Stimulated activated naive B cell treated with anti-CD40 and anti-IgM and Interleukin-4, amounts not matched to agents 10 μg/mL and 1 μg/mL and 100 μg/mL, for 72 hours (primary cell): Measurements from ENCODE around the gene PSME4.
"Not testable (repeated sequence)": the region's sequence is repeated elsewhere in the genome, so short reads cannot be mapped to it uniquely, and the experiment has no call there.

Experiments
- ATAC-seq, 2 donors: fragments of 150-1000 bp; cut with Tn5 transposase; replicated peaks; 2 replicates each; pipeline ENCODE4 v1.10.0; 2021; ENCODE audit warnings: moderate library complexity in 1 of 2
- DNase-seq: peaks from one replicate; pipeline ENCODE4 v3.0.0; 2021
- H3K27ac Mint-ChIP-seq: one replicate; pipeline ENCODE4 v1.8.0; 2022; ENCODE audit warnings: mild to moderate bottlenecking, mixed read lengths
- H3K27me3 Mint-ChIP-seq, 2 donors: one replicate each; pipeline ENCODE4 v1.8.0; 2022; ENCODE audit warnings: mixed read lengths in 2 of 2
- H3K36me3 Mint-ChIP-seq, 2 donors: one replicate each; pipeline ENCODE4 v1.8.0; 2022; ENCODE audit warnings: mixed read lengths in 2 of 2, mild to moderate bottlenecking in 1 of 2
- H3K4me1 Mint-ChIP-seq, 2 donors: one replicate each; pipeline ENCODE4 v1.8.0; 2022; ENCODE audit warnings: mixed read lengths in 2 of 2, mild to moderate bottlenecking in 1 of 2
- H3K4me3 Mint-ChIP-seq, 2 donors: one replicate each; pipeline ENCODE4 v1.8.0; 2022; ENCODE audit warnings: mild to moderate bottlenecking in 2 of 2, mixed read lengths in 2 of 2, moderate library complexity in 1 of 2
- H3K9me3 Mint-ChIP-seq, 2 donors: one replicate each; pipeline ENCODE4 v1.8.0; 2022; ENCODE audit warnings: mixed read lengths in 2 of 2, mild to moderate bottlenecking in 1 of 2

Gene PSME4

GRCh38 chr2:53856272-53856671 lies 114.5 kb downstream of the PSME4 start:
- no peak for DNase-seq
- ATAC-seq: no peak
- peaks cover 26 to 52% of the 10 kb centered on the region in 2 donors for H3K36me3 Mint-ChIP-seq
- H3K4me1 Mint-ChIP-seq: no peaks in the 10 kb centered on the region
- H3K27ac Mint-ChIP-seq: no peak overlapping the region
- no peaks in the 10 kb centered on the region for H3K9me3 Mint-ChIP-seq
- H3K27me3 Mint-ChIP-seq: no peaks in the 10 kb centered on the region
- H3K4me3 Mint-ChIP-seq: no peak overlapping the region

GRCh38 chr2:53854678-53855077 lies 116.1 kb downstream of the PSME4 start:
- H3K4me1 Mint-ChIP-seq: no peaks in the 10 kb centered on the region
- H3K36me3 Mint-ChIP-seq: peaks cover 25 to 43% of the 10 kb centered on the region in 2 donors
- H3K9me3 Mint-ChIP-seq: no peaks in the 10 kb centered on the region
- no peak for ATAC-seq
- H3K4me3 Mint-ChIP-seq: no peak overlapping the region
- H3K27ac Mint-ChIP-seq: peak overlapping the region; percentile 63
- DNase-seq: no peak
- no peaks in the 10 kb centered on the region for H3K27me3 Mint-ChIP-seq

- Mint-ChIP-seq H3K4me1 (no peaks in the 10 kb centered on the region), H3K36me3 (peaks cover 29 to 40% of the 10 kb centered on the region in 2 donors), H3K27ac (no peak overlapping the region), H3K27me3 (no peaks in the 10 kb centered on the region), H3K4me3 (no peak overlapping the region), H3K9me3 (no peaks in the 10 kb centered on the region)
- DNase-seq: no peak
- ATAC-seq: no peak
Measured at GRCh38 chr2:53852532-53852931, 118.3 kb downstream of the PSME4 start.

- not testable (repeated sequence) for H3K4me3 Mint-ChIP-seq, ATAC-seq, H3K27me3 Mint-ChIP-seq, H3K27ac Mint-ChIP-seq, DNase-seq, H3K9me3 Mint-ChIP-seq, H3K4me1 Mint-ChIP-seq
- H3K36me3 Mint-ChIP-seq: peaks cover 25 to 35% of the 10 kb centered on the region in 2 donors
Measured at GRCh38 chr2:53851052-53851757, 119.6 kb downstream of the PSME4 start.

- Mint-ChIP-seq H3K27me3 (no peaks in the 10 kb centered on the region), H3K36me3 (peaks cover 10 to 16% of the 10 kb centered on the region in 2 donors), H3K4me1 (peaks cover 3 to 8% of the 10 kb centered on the region in 2 donors), H3K27ac (no peak overlapping the region), H3K4me3 (no peak overlapping the region), H3K9me3 (peaks cover 0 to 3% of the 10 kb centered on the region in 2 donors)
- ATAC-seq: no peak
- DNase-seq: no peak
Measured at GRCh38 chr2:53848062-53848461, 122.7 kb downstream of the PSME4 start.

- ATAC-seq (no peak), DNase-seq (no peak)
- Mint-ChIP-seq H3K27ac (peak overlapping the region; percentile 49), H3K9me3 (peaks cover 1 to 3% of the 10 kb centered on the region in 2 donors), H3K4me3 (no peak overlapping the region), H3K36me3 (peaks cover 6 to 14% of the 10 kb centered on the region in 2 donors), H3K4me1 (peaks cover 3 to 9% of the 10 kb centered on the region in 2 donors), H3K27me3 (no peaks in the 10 kb centered on the region)
Measured at GRCh38 chr2:53843595-53843994, 127.2 kb downstream of the PSME4 start.

GRCh38 chr2:53842891-53843290 lies 127.9 kb downstream of the PSME4 start:
- peaks cover 1 to 3% of the 10 kb centered on the region in 2 donors for H3K9me3 Mint-ChIP-seq
- no peak for ATAC-seq
- H3K4me3 Mint-ChIP-seq: no peak overlapping the region
- no peak for DNase-seq
- peaks cover 2 to 11% of the 10 kb centered on the region in 2 donors for H3K36me3 Mint-ChIP-seq
- H3K27ac Mint-ChIP-seq: no peak overlapping the region
- H3K4me1 Mint-ChIP-seq: peaks cover 3 to 9% of the 10 kb centered on the region in 2 donors
- H3K27me3 Mint-ChIP-seq: no peaks in the 10 kb centered on the region

- not testable (repeated sequence) for H3K27ac Mint-ChIP-seq, H3K4me1 Mint-ChIP-seq, DNase-seq, H3K9me3 Mint-ChIP-seq, H3K4me3 Mint-ChIP-seq, ATAC-seq, H3K27me3 Mint-ChIP-seq
- H3K36me3 Mint-ChIP-seq: peaks cover 0 to 10% of the 10 kb centered on the region in 2 donors
Measured at GRCh38 chr2:53841651-53842050, 129.1 kb downstream of the PSME4 start.

GRCh38 chr2:53840580-53840979 lies 130.2 kb downstream of the PSME4 start:
- Mint-ChIP-seq H3K27me3 (no peaks in the 10 kb centered on the region), H3K4me1 (peaks cover 3 to 9% of the 10 kb centered on the region in 2 donors), H3K9me3 (peaks cover 1 to 3% of the 10 kb centered on the region in 2 donors), H3K36me3 (peaks cover 5 to 16% of the 10 kb centered on the region in 2 donors), H3K27ac (no peak overlapping the region), H3K4me3 (no peak overlapping the region)
- DNase-seq (no peak), ATAC-seq (no peak)

- H3K4me1 Mint-ChIP-seq, H3K27ac Mint-ChIP-seq, DNase-seq, H3K27me3 Mint-ChIP-seq, H3K4me3 Mint-ChIP-seq, H3K9me3 Mint-ChIP-seq, ATAC-seq: not testable (repeated sequence)
- H3K36me3 Mint-ChIP-seq: peaks cover 36 to 67% of the 10 kb centered on the region in 2 donors
Measured at GRCh38 chr2:53829980-53830290, 140.9 kb downstream of the PSME4 start.

- Mint-ChIP-seq H3K9me3 (peaks cover 4 to 8% of the 10 kb centered on the region in 2 donors), H3K27me3 (no peaks in the 10 kb centered on the region), H3K4me1 (no peaks in the 10 kb centered on the region), H3K36me3 (peaks cover 32 to 62% of the 10 kb centered on the region in 2 donors), H3K27ac (no peak overlapping the region), H3K4me3 (no peak overlapping the region)
- DNase-seq: no peak
- no peak for ATAC-seq
Measured at GRCh38 chr2:53829273-53829979, 141.4 kb downstream of the PSME4 start.

- Mint-ChIP-seq H3K27ac (no peak overlapping the region), H3K36me3 (peaks cover 24 to 52% of the 10 kb centered on the region in 2 donors), H3K27me3 (no peaks in the 10 kb centered on the region), H3K4me1 (no peaks in the 10 kb centered on the region), H3K9me3 (peaks cover 4 to 8% of the 10 kb centered on the region in 2 donors), H3K4me3 (no peak overlapping the region)
- DNase-seq: no peak
- no peak for ATAC-seq
Measured at GRCh38 chr2:53828331-53828730, 142.5 kb downstream of the PSME4 start.

GRCh38 chr2:53827398-53828175 lies 143.2 kb downstream of the PSME4 start:
- Mint-ChIP-seq H3K27ac (no peak overlapping the region), H3K36me3 (peaks cover 23 to 52% of the 10 kb centered on the region in 2 donors), H3K9me3 (peaks cover 4 to 8% of the 10 kb centered on the region in 2 donors), H3K4me1 (no peaks in the 10 kb centered on the region), H3K27me3 (no peaks in the 10 kb centered on the region), H3K4me3 (no peak overlapping the region)
- ATAC-seq: no peak
- DNase-seq: no peak

- Mint-ChIP-seq H3K27ac (no peak overlapping the region), H3K27me3 (no peaks in the 10 kb centered on the region), H3K4me1 (no peaks in the 10 kb centered on the region), H3K36me3 (peaks cover 20 to 46% of the 10 kb centered on the region in 2 donors), H3K9me3 (peaks cover 4 to 8% of the 10 kb centered on the region in 2 donors), H3K4me3 (no peak overlapping the region)
- no peak for ATAC-seq
- DNase-seq: no peak
Measured at GRCh38 chr2:53826587-53827397, 144.0 kb downstream of the PSME4 start.
